OCI-LY3 (cell line): ENCODE measurements around the gene GTPBP6.

Source experiments
- H2AFZ ChIP-seq: fragments of 200-600, 300-600 bp; shearing (Covaris generic); 2 replicates; pipeline ENCODE4 v1.6.0; 2014; ENCODE audit warnings: antibody characterized with exemption, low read depth, low read length
- H3K27ac ChIP-seq: fragments of 200-600, 300-600 bp; sonication (generic); 2 replicates; pipeline ENCODE4 v1.5.1; 2014; ENCODE audit warnings: mild to moderate bottlenecking, low read length, moderate library complexity, mixed read lengths
- H3K27me3 ChIP-seq: fragments of 200-600, 300-600 bp; sonication (generic); 2 replicates; pipeline ENCODE4 v1.6.1; 2014; ENCODE audit warnings: low read depth, low read length, mixed read lengths
- H3K36me3 ChIP-seq: fragments of 200-600, 300-600 bp; sonication (generic); replicated peaks from 2 replicates; pipeline ENCODE3; 2014; ENCODE audit warnings: low read depth, low read length, mixed read lengths
- H3K4me1 ChIP-seq: fragments of 300-600, 200-600 bp; sonication (generic); 2 replicates; pipeline ENCODE4 v1.6.1; 2014; ENCODE audit warnings: low read length, mixed read lengths
- H3K4me2 ChIP-seq: fragments of 200-600, 300-600 bp; sonication (generic); 2 replicates; pipeline ENCODE4 v1.6.1; 2014; ENCODE audit warnings: low read length, mixed read lengths
- H3K4me3 ChIP-seq: fragments of 300-600, 200-600 bp; sonication (generic); 2 replicates; pipeline ENCODE4 v1.5.1; 2014; ENCODE audit warnings: antibody characterized with exemption, mild to moderate bottlenecking, low read length, moderate library complexity
- H3K79me2 ChIP-seq: fragments of 300-600, 200-600 bp; shearing (Covaris generic); 2 replicates; pipeline ENCODE4 v1.6.1; 2014; ENCODE audit warnings: mild to moderate bottlenecking, low read length, mixed read lengths
- H3K9ac ChIP-seq: fragments of 300-600, 200-600 bp; shearing (Covaris generic); 2 replicates; pipeline ENCODE4 v1.6.0; 2014; ENCODE audit warnings: mild to moderate bottlenecking, low read length, moderate library complexity
- H3K9me3 ChIP-seq: fragments of 200-600, 300-600 bp; shearing (Covaris generic); 2 replicates; pipeline ENCODE4 v1.6.1; 2014; ENCODE audit warnings: low read length, mixed read lengths; ENCODE audit not compliant: insufficient read depth
- H4K20me1 ChIP-seq: fragments of 200-600, 300-600 bp; sonication (generic); 2 replicates; pipeline ENCODE4 v1.6.1; 2016; ENCODE audit warnings: low read length, mixed read lengths; ENCODE audit not compliant: insufficient read depth
- CTCF ChIP-seq: fragments of 200-600, 300-600 bp; sonication (generic); IDR thresholded peaks from 2 replicates; pipeline ENCODE4 v1.5.1; 2014; ENCODE audit warnings: antibody characterized with exemption, low read length, low read depth
- EZH2phosphoT487 ChIP-seq: fragments of 200-600 bp; shearing (Covaris generic); IDR thresholded peaks from 2 replicates; pipeline ENCODE4 v1.6.1; 2018; ENCODE audit warnings: antibody characterized with exemption, mixed run types, low read depth

The GTPBP6 gene

DNA sequence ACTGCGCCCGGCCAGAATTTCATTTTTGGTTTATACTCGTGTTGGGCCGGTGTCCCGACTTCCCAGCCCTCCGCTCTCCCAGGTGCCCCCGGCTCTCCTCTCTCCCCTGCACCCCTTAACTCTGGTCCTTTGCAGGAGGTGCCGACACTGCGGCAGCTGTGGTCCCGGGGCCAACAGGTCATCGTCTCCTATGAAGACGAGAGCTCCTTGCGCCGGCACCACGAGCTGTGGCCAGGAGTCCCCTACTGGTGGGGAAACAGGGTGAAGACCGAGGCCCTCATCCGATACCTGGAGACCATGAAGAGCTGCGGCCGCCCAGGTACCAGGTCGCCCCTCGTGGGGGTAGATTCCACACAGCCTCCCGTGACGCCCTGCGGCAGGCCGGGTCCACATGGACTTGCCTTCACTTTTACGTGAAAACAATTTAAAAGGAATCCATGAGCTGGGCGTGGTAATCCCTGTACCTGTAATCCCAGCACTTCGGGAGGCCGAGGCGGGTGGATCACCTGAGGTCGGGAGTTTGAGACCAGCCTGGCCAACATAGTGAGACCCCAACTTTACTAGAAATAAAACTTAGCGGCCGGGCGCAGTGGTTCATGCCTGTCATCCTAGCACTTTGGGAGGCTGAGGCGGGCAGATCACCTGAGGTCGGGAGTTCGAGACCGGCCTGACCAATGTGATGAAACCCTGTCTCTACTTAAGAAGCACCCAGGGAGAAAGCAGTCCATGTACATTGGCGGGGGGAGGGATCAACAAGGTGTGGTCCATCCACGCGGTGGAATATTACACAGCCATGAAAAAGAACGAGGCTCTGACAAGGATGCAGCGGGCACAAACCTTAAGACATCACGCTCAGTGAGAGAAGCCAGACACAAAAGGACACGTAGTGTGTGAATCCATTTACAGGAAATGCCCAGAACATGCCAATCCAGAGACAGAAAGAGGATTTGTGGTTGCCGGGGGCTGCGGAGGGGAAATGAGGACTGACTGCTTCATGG is 25.4 kb downstream of the GTPBP6 start:
- no peaks in the 10 kb centered on the region for H3K27me3 ChIP-seq
- no peak overlapping the region for H3K9ac ChIP-seq
- peaks cover 11% of the 10 kb centered on the region for H4K20me1 ChIP-seq
- no peak overlapping the region for H2AFZ ChIP-seq
- H3K4me2 ChIP-seq = no peak overlapping the region
- H3K27ac ChIP-seq = no peak overlapping the region
- no peaks in the 10 kb centered on the region for H3K9me3 ChIP-seq
- no peaks in the 10 kb centered on the region for H3K4me1 ChIP-seq
- peaks cover 7% of the 10 kb centered on the region for H3K79me2 ChIP-seq
- no peak overlapping the region for H3K4me3 ChIP-seq
- H3K36me3 ChIP-seq = peaks cover 61% of the 10 kb centered on the region
- TF ChIP-seq CTCF (no peak), EZH2phosphoT487 (no peak)

DNA sequence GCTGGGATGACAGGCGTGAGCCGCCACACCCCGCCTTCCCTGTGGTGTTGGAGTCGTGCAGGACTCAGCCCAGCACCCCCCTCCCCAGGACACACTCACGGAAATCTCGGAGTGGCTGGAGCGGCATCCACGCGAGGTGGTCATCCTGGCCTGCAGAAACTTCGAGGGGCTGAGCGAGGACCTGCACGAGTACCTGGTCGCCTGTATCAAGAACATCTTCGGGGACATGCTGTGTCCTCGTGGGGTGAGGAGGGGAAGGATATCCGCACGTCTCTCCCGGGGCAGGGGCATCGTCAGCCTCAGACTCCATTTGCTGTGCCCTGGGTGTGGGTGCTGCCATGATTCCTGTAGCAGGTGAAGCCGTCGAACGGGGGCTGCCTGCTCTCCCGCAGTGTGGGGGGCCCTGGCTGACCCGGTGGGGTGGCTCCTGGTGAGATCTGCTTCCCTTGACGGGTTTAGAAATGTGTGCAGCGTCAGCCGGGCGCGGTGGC is 27.1 kb downstream of the GTPBP6 start:
- no peaks in the 10 kb centered on the region for H3K9me3 ChIP-seq
- no peak overlapping the region for H3K9ac ChIP-seq
- TF ChIP-seq EZH2phosphoT487 (no peak), CTCF (no peak)
- H2AFZ ChIP-seq = no peak overlapping the region
- H3K4me3 ChIP-seq = no peak overlapping the region
- peaks cover 20% of the 10 kb centered on the region for H4K20me1 ChIP-seq
- H3K27me3 ChIP-seq = no peaks in the 10 kb centered on the region
- peaks cover 18% of the 10 kb centered on the region for H3K79me2 ChIP-seq
- H3K4me2 ChIP-seq = no peak overlapping the region
- H3K27ac ChIP-seq = no peak overlapping the region
- H3K36me3 ChIP-seq = peaks cover 69% of the 10 kb centered on the region
- no peaks in the 10 kb centered on the region for H3K4me1 ChIP-seq

GRCh38 chrX:290476-291166 is 28.0 kb downstream of the GTPBP6 start:
- Histone ChIP-seq H3K79me2 (peaks cover 26% of the 10 kb centered on the region), H3K4me3 (no peak overlapping the region), H2AFZ (no peak overlapping the region), H3K27ac (no peak overlapping the region), H3K4me1 (no peaks in the 10 kb centered on the region), H3K9me3 (no peaks in the 10 kb centered on the region), H4K20me1 (peaks cover 24% of the 10 kb centered on the region), H3K9ac (no peak overlapping the region), H3K36me3 (peaks cover 72% of the 10 kb centered on the region), H3K27me3 (no peaks in the 10 kb centered on the region), H3K4me2 (no peak overlapping the region)
- TF ChIP-seq CTCF (no peak), EZH2phosphoT487 (no peak)

- H3K4me2 ChIP-seq = no peak overlapping the region
- peaks cover 35% of the 10 kb centered on the region for H4K20me1 ChIP-seq
- no peak for TF ChIP-seq EZH2phosphoT487
- no peak for TF ChIP-seq CTCF
- peaks cover 75% of the 10 kb centered on the region for H3K36me3 ChIP-seq
- no peaks in the 10 kb centered on the region for H3K27me3 ChIP-seq
- H3K27ac ChIP-seq = no peak overlapping the region
- peaks cover 5% of the 10 kb centered on the region; the same call in 1 of the 2 replicates for H3K4me1 ChIP-seq
- H2AFZ ChIP-seq = no peak overlapping the region
- no peaks in the 10 kb centered on the region for H3K9me3 ChIP-seq
- peaks cover 46% of the 10 kb centered on the region for H3K79me2 ChIP-seq
- H3K4me3 ChIP-seq = no peak overlapping the region
- H3K9ac ChIP-seq = no peak overlapping the region
These were observed 30.0 kb downstream of the GTPBP6 start for GRCh38 chrX:288561-288991.
